ENCODE data around the gene NKD1.

DNA sequence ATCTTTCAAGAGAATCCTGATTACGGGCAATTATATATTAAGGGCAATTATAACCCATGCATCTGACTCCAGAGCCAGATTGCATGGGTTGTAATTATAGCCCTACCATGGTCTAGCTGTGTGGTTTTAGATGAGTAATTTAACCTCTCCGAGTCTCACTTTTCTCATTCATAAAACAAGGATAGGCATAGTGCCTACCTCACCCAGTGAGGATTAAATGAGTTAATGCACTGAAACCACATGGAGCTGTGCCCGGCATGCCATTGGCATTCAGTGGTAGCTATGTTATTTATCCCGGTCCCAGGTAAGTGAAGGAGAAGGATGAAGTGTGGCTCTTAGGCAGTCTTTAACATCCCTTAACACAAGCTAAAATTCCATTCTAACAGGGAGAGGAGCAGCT is 126.6 kb downstream of the NKD1 start:
- TF ChIP-seq EP300 (IDR thresholded peaks at IDR 0.05), result no peak
- TF ChIP-seq POLR2AphosphoS5 (IDR thresholded peaks at IDR 0.05), result no peak
- TF ChIP-seq CTCF (IDR thresholded peaks at IDR 0.05), result no peak
- no peak for TF ChIP-seq POLR2A (IDR thresholded peaks at IDR 0.05; ENCODE audit: low read depth)
